Measurements from ENCODE around the gene FBXO44.

- TF ChIP-seq, protein P1, sequence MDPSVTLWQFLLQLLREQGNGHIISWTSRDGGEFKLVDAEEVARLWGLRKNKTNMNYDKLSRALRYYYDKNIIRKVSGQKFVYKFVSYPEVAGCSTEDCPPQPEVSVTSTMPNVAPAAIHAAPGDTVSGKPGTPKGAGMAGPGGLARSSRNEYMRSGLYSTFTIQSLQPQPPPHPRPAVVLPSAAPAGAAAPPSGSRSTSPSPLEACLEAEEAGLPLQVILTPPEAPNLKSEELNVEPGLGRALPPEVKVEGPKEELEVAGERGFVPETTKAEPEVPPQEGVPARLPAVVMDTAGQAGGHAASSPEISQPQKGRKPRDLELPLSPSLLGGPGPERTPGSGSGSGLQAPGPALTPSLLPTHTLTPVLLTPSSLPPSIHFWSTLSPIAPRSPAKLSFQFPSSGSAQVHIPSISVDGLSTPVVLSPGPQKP (IDR thresholded peaks at IDR 0.05; ENCODE audit: low read depth, low read length) = no peak
- TF ChIP-seq STAT3 (IDR thresholded peaks at IDR 0.05; ENCODE audit: low read depth, low read length) (no peak), HDAC2 (IDR thresholded peaks at IDR 0.05) (no peak), POLR2A (IDR thresholded peaks at IDR 0.05; ENCODE audit: low read depth, low read length) (no peak)
- TF ChIP-seq, protein P2, sequence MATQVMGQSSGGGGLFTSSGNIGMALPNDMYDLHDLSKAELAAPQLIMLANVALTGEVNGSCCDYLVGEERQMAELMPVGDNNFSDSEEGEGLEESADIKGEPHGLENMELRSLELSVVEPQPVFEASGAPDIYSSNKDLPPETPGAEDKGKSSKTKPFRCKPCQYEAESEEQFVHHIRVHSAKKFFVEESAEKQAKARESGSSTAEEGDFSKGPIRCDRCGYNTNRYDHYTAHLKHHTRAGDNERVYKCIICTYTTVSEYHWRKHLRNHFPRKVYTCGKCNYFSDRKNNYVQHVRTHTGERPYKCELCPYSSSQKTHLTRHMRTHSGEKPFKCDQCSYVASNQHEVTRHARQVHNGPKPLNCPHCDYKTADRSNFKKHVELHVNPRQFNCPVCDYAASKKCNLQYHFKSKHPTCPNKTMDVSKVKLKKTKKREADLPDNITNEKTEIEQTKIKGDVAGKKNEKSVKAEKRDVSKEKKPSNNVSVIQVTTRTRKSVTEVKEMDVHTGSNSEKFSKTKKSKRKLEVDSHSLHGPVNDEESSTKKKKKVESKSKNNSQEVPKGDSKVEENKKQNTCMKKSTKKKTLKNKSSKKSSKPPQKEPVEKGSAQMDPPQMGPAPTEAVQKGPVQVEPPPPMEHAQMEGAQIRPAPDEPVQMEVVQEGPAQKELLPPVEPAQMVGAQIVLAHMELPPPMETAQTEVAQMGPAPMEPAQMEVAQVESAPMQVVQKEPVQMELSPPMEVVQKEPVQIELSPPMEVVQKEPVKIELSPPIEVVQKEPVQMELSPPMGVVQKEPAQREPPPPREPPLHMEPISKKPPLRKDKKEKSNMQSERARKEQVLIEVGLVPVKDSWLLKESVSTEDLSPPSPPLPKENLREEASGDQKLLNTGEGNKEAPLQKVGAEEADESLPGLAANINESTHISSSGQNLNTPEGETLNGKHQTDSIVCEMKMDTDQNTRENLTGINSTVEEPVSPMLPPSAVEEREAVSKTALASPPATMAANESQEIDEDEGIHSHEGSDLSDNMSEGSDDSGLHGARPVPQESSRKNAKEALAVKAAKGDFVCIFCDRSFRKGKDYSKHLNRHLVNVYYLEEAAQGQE (IDR thresholded peaks at IDR 0.05; ENCODE audit: low read depth, low read length) = no peak
These were observed 7.3 kb upstream of the FBXO44 start for GRCh38 chr1:11647333-11647732.

Data from GM12878 (cell line).